Right kidney (tissue), 9 donors: ENCODE results near the gene TSPAN2.
A peak's percentile ranks its signal among the peaks of the same experiment; 100 is the strongest.

Experiments used
- DNase-seq: peaks from one replicate; pipeline ENCODE4 v3.0.0-alpha.2; 2016
- long read RNA-seq, 8 donors: transcript quantifications; one replicate each; lab custom pipeline, GENCODE V29; 2026

The TSPAN2 gene
- long read RNA-seq, donor 1, transcript TSPAN2-202 (8 exons, 3,177 nt), result major isoform, 18 of 20 reads
- long read RNA-seq, donor 1, partial matches to known transcripts, result 0 of 20 reads
- long read RNA-seq, donor 1, other reads (novel, unspliced or antisense), result 0 of 20 reads
- long read RNA-seq, donor 2, transcript TSPAN2-202 (8 exons, 3,177 nt), result major isoform, 11 of 11 reads
- long read RNA-seq, donor 2, partial matches to known transcripts, result 0 of 11 reads
- long read RNA-seq, donor 2, other reads (novel, unspliced or antisense), result 0 of 11 reads
- long read RNA-seq, donor 3, transcript TSPAN2-202 (8 exons, 3,177 nt), result major isoform, 8 of 8 reads
- long read RNA-seq, donor 3, partial matches to known transcripts, result 0 of 8 reads
- long read RNA-seq, donor 3, other reads (novel, unspliced or antisense), result 0 of 8 reads
- long read RNA-seq, donor 4, transcript TSPAN2-202 (8 exons, 3,177 nt), result major isoform, 13 of 16 reads
- long read RNA-seq, donor 4, partial matches to known transcripts, result 0 of 16 reads
- long read RNA-seq, donor 4, other reads (novel, unspliced or antisense), result 0 of 16 reads
- long read RNA-seq, donor 5, transcript TSPAN2-202 (8 exons, 3,177 nt), result major isoform, 11 of 12 reads
- long read RNA-seq, donor 5, partial matches to known transcripts, result 0 of 12 reads
- long read RNA-seq, donor 5, other reads (novel, unspliced or antisense), result 0 of 12 reads
- long read RNA-seq, donor 6, transcript TSPAN2-202 (8 exons, 3,177 nt), result major isoform, 14 of 15 reads
- long read RNA-seq, donor 6, partial matches to known transcripts, result 0 of 15 reads
- long read RNA-seq, donor 6, other reads (novel, unspliced or antisense), result 0 of 15 reads
- long read RNA-seq, donor 7, transcript TSPAN2-202 (8 exons, 3,177 nt), result major isoform, 28 of 31 reads
- long read RNA-seq, donor 7, partial matches to known transcripts, result 0 of 31 reads
- long read RNA-seq, donor 7, other reads (novel, unspliced or antisense), result 0 of 31 reads
- long read RNA-seq, donor 8, transcript TSPAN2-202 (8 exons, 3,177 nt), result major isoform, 17 of 17 reads
- long read RNA-seq, donor 8, partial matches to known transcripts, result 0 of 17 reads
- long read RNA-seq, donor 8, other reads (novel, unspliced or antisense), result 0 of 17 reads

- peak; percentile 83 for DNase-seq
Measured at GRCh38 chr1:115089420-115090185, at the start of gene TSPAN2. TSS of gene TSPAN2 (minus strand) at chr1:115089503. CDS start at chr1:115089432, 71 bp downstream.

DNA sequence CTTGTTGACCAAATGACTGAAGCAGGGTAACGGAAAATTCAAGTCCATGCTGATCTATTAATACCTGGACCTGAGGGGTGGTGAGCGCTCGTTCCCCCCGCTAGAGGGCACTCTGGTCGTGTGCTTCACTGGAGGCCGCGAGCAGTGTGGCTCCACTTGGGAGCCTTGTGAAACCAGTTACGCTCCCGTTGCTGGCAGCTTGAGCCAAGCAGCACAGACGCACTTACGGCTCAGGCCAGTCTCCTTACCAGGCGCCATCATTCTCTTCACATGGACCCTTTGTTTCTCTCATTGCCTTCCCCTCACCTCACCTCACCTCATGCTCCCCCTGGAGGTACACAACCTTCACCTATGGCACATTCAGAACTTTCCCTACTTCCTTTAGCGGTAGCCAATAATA, 49.7 kb upstream of the TSPAN2 start:
- peak; percentile 61 for DNase-seq

DNA sequence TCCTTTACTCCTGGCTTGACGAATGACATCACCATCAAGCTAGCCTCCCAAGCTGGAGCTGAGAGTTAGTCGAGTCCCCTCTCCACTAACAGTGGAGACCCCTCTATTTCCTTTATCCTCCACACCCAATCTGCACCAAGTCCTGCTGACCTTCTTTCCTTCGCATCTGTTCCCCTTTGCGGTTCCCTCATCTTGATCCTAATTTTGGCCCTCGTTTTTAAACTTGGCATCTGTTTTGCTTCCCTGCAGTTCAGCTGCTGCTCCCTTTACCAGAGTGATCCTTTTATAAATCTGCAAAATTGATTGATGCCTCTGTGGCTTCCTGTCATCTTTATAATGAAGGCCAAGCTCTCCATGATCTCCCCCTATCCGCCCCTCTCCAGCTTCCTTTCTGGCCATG, 49.0 kb upstream of the TSPAN2 start:
- DNase-seq, result no peak

DNA sequence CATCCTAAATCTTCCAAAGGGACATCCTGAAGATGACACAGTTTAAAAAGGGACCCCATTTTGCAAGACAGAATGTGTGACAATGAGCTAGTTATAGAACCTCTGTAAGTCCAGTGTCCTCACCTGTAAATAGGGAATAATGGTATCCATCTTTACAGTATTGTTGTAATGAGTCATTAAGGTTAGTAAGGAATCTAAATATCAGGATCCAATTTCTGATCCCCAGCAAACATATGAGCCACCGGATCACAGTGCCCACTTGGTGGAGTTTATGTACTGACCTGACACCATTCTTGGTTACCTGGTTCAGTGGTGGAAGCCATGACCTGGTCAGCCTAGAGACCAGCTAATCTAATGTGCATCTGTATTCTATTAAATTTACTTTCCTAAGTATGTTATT, 47.9 kb upstream of the TSPAN2 start:
- no peak for DNase-seq

DNA sequence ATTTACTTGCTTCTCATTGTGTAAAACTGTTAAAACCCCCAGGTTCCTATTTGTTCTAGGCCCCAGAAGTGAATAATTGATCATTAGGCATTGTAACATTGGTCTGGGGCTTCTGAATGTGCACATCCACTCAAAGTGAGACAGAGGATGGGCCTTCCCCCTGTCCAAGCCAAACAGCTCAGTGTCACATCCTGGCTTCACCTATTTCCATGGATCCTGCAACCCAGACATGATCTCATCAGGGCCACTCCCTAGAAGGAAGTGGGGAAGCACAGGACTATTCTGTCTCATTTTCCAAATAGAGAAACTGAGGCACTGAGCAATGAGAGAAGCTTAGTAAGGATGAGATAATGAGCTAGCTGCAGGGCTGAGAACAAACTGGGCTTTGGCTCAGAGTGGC, 47.4 kb upstream of the TSPAN2 start:
- no peak for DNase-seq

DNA sequence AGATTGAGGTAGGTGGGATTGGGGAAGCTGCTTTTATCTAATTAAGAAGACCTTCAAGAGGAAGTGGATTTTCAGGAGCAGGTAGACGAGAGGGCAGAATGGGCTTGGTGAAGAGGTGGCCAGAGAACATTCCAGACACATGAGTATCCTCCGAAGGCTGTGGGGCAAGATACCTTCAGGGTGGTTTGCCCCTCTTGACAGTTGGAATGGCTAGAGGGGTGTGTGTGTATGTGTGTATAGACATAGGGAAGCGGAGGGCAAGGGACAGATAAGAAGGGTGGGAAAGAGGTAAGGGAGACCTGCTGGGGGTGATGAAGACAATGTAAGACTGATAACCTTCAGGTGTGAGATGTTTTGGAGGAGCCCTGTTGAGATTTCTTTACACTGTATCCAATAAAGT, 46.8 kb upstream of the TSPAN2 start:
- DNase-seq, result no peak

GRCh38 chr1:115135681-115136080, 46.4 kb upstream of the TSPAN2 start:
- no peak for DNase-seq

GRCh38 chr1:115134850-115135480, 45.7 kb upstream of the TSPAN2 start:
- no peak for DNase-seq

DNA sequence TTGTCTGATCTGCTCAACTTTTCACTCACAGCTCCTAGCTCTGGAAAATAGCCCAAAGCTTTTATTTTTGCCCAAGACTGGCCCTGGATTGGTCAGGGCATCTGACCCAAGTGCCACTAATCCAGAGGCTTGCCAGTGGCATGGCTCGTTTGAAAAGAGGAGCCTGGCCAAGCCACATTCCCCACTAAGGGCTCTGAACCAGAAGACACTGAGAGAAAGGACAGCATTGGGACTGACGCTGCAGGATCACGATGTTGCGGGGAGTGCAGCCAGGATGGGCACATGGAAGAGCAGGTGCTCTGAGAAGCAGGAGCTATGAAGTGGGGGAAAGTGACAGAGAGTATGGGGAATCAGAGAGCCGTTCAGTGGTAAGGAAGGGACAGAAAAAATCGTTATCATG, 44.9 kb upstream of the TSPAN2 start:
- DNase-seq, result no peak

DNA sequence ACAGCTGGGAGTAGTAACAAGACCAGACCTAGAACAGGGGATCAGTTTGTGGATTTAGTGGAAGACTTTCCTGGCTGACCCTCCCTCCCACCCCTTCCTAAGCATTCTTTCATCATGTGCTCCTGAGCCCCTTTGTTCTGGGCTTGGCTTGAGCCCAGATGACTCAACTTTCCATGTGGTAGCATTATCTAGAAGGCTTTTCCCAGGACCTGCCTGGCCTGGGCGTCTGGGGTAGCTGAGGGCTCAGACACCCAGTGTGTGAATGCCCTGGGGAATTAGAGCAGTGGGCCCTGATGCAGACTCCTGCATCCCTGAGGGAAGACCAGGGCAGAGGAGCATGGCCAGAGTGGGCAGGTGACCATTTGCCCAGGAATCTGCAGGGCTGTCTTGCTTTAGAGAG, 44.1 kb upstream of the TSPAN2 start:
- DNase-seq, result no peak

DNA sequence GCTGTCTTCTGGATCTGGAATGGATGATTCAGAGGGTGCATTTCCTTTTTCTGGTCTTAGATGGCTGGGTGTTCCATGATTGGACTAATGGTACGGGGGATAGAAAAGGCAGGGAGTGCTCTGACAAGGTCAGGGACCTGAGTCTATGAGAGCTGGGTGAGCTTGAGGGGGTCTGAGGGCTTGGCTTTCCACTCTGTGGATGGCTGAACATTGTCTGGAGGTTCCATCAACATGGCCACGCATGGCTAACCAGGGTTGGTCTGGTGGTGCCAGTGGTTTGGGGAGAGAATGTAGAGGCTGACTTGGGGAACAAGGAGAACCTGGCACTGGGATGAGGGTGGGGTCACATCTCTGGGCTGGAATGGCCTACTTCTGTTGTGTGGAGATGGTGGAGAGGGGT, 41.5 kb upstream of the TSPAN2 start:
- DNase-seq, result no peak

DNA sequence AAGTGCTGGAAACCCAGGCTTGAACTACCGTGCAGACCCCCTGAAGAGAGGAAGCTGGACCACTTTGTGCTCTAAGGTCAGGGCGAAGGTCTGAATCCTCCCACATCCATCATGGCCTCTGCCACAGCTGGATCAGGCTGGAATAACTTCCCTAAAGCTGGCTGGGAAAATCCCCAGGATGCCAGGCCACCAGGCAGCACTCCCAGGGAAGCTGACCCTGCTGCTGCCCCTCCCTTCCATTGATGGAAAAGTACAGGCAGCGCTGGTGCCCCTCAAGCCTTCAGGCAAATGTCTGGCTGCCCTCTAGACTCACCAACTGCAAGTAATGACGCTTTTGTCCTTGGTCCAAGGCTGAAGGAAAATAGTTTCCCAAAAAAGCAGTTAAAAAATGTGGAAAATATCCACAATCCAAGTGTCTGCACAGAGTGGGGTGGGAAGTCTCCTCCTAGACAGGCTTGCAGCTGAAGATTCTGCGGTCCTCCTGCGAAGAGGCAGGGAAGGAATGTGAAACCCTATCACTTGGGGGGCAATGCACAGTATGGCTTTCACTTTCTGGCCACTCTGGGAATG, 39.9 kb upstream of the TSPAN2 start:
- no peak for DNase-seq

DNA sequence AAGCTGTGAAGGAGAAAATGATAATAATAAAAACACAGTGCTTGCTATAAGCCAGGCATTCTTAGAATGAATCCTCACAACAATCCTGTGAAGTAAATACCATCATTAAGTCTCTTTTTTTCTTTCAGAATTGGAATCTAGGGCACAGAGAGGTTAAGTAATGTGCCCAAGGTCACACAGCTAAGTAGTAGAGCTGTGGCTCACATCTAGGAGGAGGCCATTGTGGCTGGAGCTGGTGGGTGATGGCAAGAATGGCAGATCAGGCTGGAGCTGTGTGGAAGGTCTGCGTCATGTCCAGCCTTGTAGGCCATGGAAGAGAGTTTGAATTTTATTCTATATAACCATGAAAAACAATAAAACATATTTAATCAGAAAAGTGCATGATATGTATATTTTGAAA, 38.2 kb upstream of the TSPAN2 start:
- no peak for DNase-seq

- DNase-seq, result no peak
Measured at GRCh38 chr1:115126516-115126915, 37.2 kb upstream of the TSPAN2 start.

DNA sequence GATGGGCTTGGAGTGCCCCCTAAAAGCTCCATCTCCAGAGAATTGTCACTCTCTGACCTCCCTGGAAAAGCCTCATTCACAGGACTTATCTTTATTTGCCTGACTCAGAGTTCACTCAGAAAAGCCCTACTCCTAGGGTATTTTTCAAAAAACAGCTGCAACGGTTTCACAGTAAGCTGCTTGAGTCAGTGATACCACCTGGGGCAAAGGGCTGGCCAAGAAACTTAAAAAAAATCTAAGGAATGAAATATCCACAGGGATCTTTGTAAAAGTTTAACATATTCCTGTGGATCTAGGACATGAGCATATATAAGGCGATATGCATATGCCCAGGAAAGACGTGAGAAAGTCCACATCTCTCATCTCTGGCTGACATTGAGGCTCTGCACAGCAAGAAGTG, 33.8 kb upstream of the TSPAN2 start:
- DNase-seq, result no peak

- DNase-seq, result no peak
Measured at GRCh38 chr1:115121793-115122192, 32.5 kb upstream of the TSPAN2 start.

GRCh38 chr1:115120296-115120695, 31.0 kb upstream of the TSPAN2 start:
- DNase-seq, result no peak

- no peak for DNase-seq
Measured at GRCh38 chr1:115118611-115119010, 29.3 kb upstream of the TSPAN2 start.

DNA sequence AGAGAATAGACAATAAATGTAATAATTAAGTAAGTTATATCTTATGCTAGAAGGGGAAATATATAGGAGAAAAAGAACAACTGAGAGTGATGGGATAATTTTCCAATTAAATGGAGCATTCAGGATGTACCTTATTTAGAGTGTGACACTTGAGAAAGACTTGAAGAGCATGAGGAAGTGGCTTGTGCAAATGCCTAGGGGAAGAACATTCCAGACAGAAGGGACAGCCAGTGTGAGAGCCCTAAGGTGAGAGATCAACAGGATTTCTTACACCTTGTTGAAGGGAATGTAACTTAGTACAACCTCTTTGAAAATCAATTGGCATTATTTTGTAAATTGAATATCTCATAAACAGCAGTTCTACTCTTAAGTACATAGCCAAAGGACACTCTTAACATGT, 28.8 kb upstream of the TSPAN2 start:
- no peak for DNase-seq

GRCh38 chr1:115117298-115117697, 28.0 kb upstream of the TSPAN2 start:
- no peak for DNase-seq

- DNase-seq, result no peak
Measured at GRCh38 chr1:115116512-115116911, 27.2 kb upstream of the TSPAN2 start.
